Measurements from ENCODE around the gene PILRA.

- TF ChIP-seq CTCF (IDR thresholded peaks at IDR 0.05) = no peak
- no peak for TF ChIP-seq POLR2A (IDR thresholded peaks at IDR 0.05)
These were observed 1.6 kb upstream of the PILRA start for GRCh38 chr7:100371561-100372171.

Data from uterus (tissue), 2 donors.